GM12878 (cell line): ENCODE measurements around the gene FARS2.

ENCODE experiments used
- ASH2L ChIP-seq: fragments of 300-600, 200-600 bp; sonication (generic); IDR thresholded peaks from 2 replicates; pipeline ENCODE4 v1.6.1; 2017; ENCODE audit warnings: low read depth, mild to moderate bottlenecking, borderline replicate concordance
- CHD2 ChIP-seq: IDR thresholded peaks from 2 replicates; pipeline ENCODE4 v1.6.1; 2011; ENCODE audit warnings: low read depth, low read length, improper control_type of control experiment, borderline replicate concordance
- CTCF ChIP-seq, 3 experiments: IDR thresholded peaks in 2 of 3; conservative IDR thresholded peaks in 1 of 3; 2 replicates each; pipeline ENCODE4 v1.5.1; 2011; ENCODE audit warnings: low read depth in 3 of 3, low read length in 3 of 3, mild to moderate bottlenecking in 3 of 3, control low read depth in 2 of 3, moderate library complexity in 2 of 3, inconsistent platforms in 1 of 3, mixed read lengths in 1 of 3; ENCODE audit not compliant: control insufficient read depth in 2 of 3, insufficient read depth in 1 of 3; ENCODE audit errors: extremely low read depth in 1 of 3
- ESRRA ChIP-seq: IDR thresholded peaks from 2 replicates; pipeline ENCODE4 v1.6.1; 2012; ENCODE audit warnings: mild to moderate bottlenecking, low read length, improper control_type of control experiment
- JUNB ChIP-seq: IDR thresholded peaks from 2 replicates; pipeline ENCODE4 v1.6.1; 2016; ENCODE audit warnings: antibody characterized with exemption, mild to moderate bottlenecking
- REST ChIP-seq: IDR thresholded peaks from 2 replicates; pipeline ENCODE4 v1.6.1; 2012; ENCODE audit warnings: mild to moderate bottlenecking, low read depth, low read length
- SIN3A ChIP-seq: IDR thresholded peaks from 2 replicates; pipeline ENCODE4 v1.6.1; 2012; ENCODE audit warnings: low read depth, low read length, improper control_type of control experiment
- TCF7 ChIP-seq: IDR thresholded peaks from 2 replicates; pipeline ENCODE4 v1.6.1; 2014; ENCODE audit warnings: antibody characterized with exemption, borderline replicate concordance
- ZNF274 ChIP-seq: IDR thresholded peaks from one replicate; pipeline ENCODE4 v1.8.0; 2011; ENCODE audit not compliant: insufficient read length, insufficient read depth
- TF ChIP-seq, protein P1 (sequence below): IDR thresholded peaks from 2 replicates; pipeline ENCODE4 v1.6.1; 2011; ENCODE audit warnings: mild to moderate bottlenecking, low read depth, low read length, moderate library complexity; ENCODE audit not compliant: insufficient replicate concordance
- TF ChIP-seq, protein P2 (sequence below): IDR thresholded peaks from 2 replicates; pipeline ENCODE4 v1.6.1; 2011; ENCODE audit warnings: low read depth, mild to moderate bottlenecking, low read length, moderate library complexity, borderline replicate concordance; ENCODE audit errors: extremely low read depth

DNA sequence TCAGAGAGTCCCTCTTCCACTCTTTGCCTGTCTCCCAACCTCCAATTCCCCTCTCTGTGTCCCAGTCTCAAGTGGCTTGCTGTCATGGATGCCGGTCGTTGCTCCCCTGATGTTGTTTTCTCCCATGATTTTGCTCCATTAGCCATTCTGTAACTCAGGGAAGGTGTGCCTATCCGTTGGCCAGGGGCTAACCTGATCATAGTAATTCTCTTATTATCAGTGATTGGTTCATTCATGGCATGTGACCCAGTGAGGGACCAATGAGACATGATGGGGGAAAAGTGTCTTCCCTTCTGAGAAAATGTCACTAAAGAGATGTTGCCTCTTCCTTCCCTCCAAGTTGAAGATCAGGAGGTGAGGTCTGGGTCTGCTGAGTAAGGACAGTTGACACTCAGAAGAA is 214.5 kb downstream of the FARS2 start:
- TF ChIP-seq, protein P1, sequence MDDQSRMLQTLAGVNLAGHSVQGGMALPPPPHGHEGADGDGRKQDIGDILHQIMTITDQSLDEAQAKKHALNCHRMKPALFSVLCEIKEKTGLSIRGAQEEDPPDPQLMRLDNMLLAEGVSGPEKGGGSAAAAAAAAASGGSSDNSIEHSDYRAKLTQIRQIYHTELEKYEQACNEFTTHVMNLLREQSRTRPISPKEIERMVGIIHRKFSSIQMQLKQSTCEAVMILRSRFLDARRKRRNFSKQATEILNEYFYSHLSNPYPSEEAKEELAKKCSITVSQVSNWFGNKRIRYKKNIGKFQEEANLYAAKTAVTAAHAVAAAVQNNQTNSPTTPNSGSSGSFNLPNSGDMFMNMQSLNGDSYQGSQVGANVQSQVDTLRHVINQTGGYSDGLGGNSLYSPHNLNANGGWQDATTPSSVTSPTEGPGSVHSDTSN: no peak
- no peak for TF ChIP-seq ESRRA
- TF ChIP-seq CTCF (IDR thresholded peaks at IDR 0.05 in 2 of 3, conservative IDR thresholded peaks at IDR 0.05 in 1 of 3; ENCODE audit: control insufficient read depth in 2 of 3, extremely low read depth in 1 of 3, insufficient read depth in 1 of 3, low read depth in 3 of 3, low read length in 3 of 3): no peak
- no peak for TF ChIP-seq JUNB
- TF ChIP-seq, protein P2, sequence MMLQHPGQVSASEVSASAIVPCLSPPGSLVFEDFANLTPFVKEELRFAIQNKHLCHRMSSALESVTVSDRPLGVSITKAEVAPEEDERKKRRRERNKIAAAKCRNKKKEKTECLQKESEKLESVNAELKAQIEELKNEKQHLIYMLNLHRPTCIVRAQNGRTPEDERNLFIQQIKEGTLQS: no peak
- no peak for TF ChIP-seq REST
- no peak for TF ChIP-seq TCF7
- no peak for TF ChIP-seq ZNF274
- TF ChIP-seq SIN3A: no peak
- TF ChIP-seq ASH2L: no peak
- TF ChIP-seq CHD2: no peak
